ENCODE measurements around the gene RP9.
"Not testable (repeated sequence)": the region's sequence is repeated elsewhere in the genome, so short reads cannot be mapped to it uniquely, and the experiment has no call there.

The RP9 gene

DNA sequence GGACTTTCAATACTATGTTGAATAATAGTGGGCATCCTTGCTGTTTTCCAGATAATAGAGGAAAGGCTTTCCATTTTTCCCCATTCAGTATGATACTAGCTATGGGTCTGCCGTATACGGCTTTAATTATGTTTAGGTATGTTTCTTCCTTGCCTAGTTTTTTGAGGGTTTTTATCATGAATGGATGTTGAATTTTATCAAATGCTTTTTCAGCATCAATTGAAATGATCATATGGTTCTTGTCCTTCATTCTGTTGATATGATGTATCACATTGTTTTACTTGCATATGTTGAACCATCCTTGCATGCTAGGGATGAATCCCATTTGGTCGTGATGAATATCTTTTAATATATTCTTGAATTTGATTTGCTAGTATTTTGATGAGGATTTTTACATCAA, 9.2 kb upstream of the RP9 start:
- Mint-ChIP-seq H3K9me3 (peaks cover 8 to 11% of the 10 kb centered on the region in 2 donors), H3K27ac (no peak overlapping the region), H3K4me1 (no peaks in the 10 kb centered on the region), H3K27me3 (peaks cover 60% of the 10 kb centered on the region), H3K4me3 (no peak overlapping the region)
- DNase-seq: no peak
- no peak for ATAC-seq

DNA sequence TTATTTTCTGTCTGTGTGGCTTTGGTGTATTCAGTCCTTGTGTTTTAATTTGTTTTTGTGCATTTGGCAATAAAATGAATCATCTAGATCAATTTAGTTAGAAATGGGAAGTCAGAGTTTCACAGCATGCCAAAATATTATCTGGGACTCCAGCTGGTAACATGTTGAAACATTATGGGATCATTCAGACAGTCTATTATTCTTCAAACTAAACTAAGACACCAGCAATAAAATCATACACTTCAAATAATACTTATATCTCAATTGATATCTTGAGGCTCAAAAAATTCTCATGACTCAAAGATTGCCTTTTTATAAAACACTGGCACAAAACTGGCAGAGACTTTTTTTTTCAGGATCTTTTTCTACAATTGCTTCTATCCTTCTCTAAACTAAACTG, 5.8 kb upstream of the RP9 start:
- peaks cover 50% of the 10 kb centered on the region for H3K27me3 Mint-ChIP-seq
- H3K4me1 Mint-ChIP-seq: peaks cover 10% of the 10 kb centered on the region
- no peak overlapping the region for H3K4me3 Mint-ChIP-seq
- no peak overlapping the region for H3K27ac Mint-ChIP-seq
- H3K9me3 Mint-ChIP-seq: peaks cover 8 to 11% of the 10 kb centered on the region in 2 donors
- DNase-seq (no peak), ATAC-seq (no peak)

DNA sequence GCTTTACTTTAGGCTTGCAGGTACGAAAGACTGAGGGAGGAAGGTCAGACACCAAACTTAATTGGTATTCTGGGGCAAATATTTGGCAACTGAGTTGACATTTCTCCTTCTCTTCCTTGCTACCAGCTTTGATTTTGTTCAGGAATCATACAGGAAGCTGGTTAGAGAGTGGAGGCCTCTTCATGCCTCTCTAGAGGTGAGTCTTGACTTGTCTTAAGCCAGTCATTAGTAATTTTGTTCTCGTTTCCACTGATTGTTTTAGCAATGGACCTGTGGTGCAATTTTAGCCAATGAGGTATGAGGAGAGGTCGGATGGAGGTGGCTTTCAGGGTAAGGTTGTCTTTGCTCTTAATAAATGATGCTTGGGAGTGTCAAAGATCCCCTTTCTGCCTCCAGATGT, 2.4 kb upstream of the RP9 start:
- peaks cover 40% of the 10 kb centered on the region for H3K27me3 Mint-ChIP-seq
- H3K9me3 Mint-ChIP-seq: no peaks in the 10 kb centered on the region

DNA sequence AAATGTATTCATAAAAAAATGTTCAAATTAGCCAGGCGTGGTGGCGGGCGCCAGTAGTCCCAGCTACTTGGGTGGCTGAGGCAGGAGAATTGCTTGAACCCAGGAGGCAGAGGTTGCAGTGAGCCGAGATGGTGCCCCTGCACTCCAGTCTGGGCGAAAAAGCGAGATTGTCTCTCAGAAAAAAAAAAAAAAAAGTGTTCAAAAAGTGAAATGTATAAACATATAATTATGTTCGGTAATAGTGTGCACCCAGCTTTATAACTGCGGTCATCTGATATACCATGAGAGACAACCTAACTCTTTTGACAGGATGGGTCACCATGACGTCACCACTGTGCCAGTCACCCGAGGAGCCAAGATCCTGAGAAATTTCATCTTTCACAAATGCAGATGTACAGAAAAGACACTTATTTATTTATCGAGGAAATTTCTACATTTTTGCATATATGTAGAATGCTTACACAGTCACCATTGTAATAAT, 594 bp upstream of the RP9 start:
- Mint-ChIP-seq H3K27me3 (peaks cover 27% of the 10 kb centered on the region), H3K27ac (no peak overlapping the region), H3K9me3 (no peaks in the 10 kb centered on the region), H3K4me3 (peak overlapping the region; percentile 68 to 75), H3K4me1 (peaks cover 39% of the 10 kb centered on the region)
- ATAC-seq (no peak), DNase-seq (no peak)

More for the DNA sequence above, 2.4 kb upstream of the RP9 start:
- no peak for DNase-seq
- no peak for ATAC-seq
- Mint-ChIP-seq H3K27ac (no peak overlapping the region), H3K4me3 (no peak overlapping the region), H3K4me1 (peaks cover 29% of the 10 kb centered on the region)

- peak overlapping the region; percentile 82 to 97 for H3K4me3 Mint-ChIP-seq
- DNase-seq (peak; percentile 17 to 23), ATAC-seq (peak; percentile 19)
- H3K9me3 Mint-ChIP-seq: no peaks in the 10 kb centered on the region
- H3K27me3 Mint-ChIP-seq: peaks cover 18% of the 10 kb centered on the region
- peak overlapping the region; percentile 79 to 97 for H3K27ac Mint-ChIP-seq
- H3K4me1 Mint-ChIP-seq: peaks cover 39% of the 10 kb centered on the region
Observed at GRCh38 chr7:33108554-33109004, 625 bp downstream of the RP9 start.

DNA sequence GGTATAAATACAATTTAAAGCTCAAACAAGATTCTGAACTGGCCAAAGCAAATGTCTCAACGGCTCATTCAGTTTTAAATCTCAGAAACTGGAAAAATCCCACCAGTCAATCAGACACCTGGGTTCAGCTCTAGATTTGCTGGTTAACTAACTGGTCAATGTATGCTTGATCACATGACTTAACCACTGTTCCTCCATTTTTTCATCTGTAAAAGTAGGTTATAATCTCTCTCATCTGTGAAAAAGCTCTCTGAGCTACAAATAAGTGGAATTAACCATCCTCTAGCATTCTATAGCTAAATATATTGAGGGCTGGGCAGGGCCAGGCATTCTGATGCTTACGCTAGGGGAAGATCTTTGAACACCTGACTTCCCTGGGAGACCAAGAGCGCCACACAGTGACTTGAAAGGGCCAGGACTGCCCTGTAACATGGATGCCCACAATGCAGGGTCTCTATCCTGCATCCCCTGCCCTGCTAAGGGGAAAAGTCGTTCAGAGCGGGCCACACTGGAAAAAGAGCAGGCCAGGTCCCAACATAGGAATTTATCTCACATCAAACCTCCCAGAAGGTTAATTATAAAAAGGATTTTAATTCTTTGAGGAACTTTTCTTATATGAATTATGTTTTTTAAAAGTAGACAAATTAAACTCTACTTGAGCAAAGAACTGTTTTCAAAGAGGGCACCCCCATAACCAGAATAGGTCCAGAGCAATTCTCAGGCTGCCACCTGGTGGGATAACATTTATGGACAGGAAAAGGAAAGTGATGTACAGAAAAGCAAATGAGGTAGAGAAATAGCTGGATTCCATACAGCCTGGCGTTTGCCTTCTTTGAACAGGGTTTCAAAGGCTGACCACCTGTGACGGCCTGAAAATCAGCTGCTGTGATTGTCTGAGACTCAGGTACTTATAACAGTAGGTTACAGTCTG, 1.8 kb downstream of the RP9 start:
- ATAC-seq (peak; percentile 16), DNase-seq (peak; percentile 43 to 52)
- peaks cover 39% of the 10 kb centered on the region for H3K4me1 Mint-ChIP-seq
- H3K27me3 Mint-ChIP-seq: peaks cover 10% of the 10 kb centered on the region
- H3K27ac Mint-ChIP-seq: peak overlapping the region in 1 of 2 donors; percentile 46
- H3K9me3 Mint-ChIP-seq: no peaks in the 10 kb centered on the region
- peak overlapping the region; percentile 82 to 97 for H3K4me3 Mint-ChIP-seq

DNA sequence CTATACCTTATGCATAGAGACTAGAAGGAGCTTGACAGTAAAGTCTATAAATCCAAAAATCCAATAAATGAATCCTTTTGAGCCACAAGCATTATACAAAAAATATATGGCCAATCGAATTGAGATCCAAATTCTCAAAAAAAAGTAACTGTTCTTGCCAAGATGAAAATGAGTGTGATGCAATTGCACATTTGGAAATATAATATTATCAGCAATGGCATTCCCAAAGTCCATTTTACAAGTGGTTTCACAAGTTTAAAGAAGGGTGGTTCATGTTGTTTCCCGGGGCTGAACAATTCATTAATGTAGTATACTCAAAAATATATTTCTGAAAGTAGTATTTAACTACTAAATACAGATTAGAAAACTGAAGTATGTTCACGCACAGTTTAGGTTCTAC, 7.3 kb downstream of the RP9 start:
- Mint-ChIP-seq H3K4me3 (no peak overlapping the region), H3K27me3 (no peaks in the 10 kb centered on the region), H3K9me3 (no peaks in the 10 kb centered on the region), H3K27ac (no peak overlapping the region), H3K4me1 (peaks cover 14% of the 10 kb centered on the region)
- no peak for DNase-seq
- ATAC-seq: no peak

GRCh38 chr7:33100770-33101169, 8.4 kb downstream of the RP9 start:
- no peak for DNase-seq
- Mint-ChIP-seq H3K4me3 (no peak overlapping the region), H3K27me3 (no peaks in the 10 kb centered on the region), H3K4me1 (peaks cover 2% of the 10 kb centered on the region), H3K9me3 (no peaks in the 10 kb centered on the region), H3K27ac (no peak overlapping the region)
- ATAC-seq: no peak

DNA sequence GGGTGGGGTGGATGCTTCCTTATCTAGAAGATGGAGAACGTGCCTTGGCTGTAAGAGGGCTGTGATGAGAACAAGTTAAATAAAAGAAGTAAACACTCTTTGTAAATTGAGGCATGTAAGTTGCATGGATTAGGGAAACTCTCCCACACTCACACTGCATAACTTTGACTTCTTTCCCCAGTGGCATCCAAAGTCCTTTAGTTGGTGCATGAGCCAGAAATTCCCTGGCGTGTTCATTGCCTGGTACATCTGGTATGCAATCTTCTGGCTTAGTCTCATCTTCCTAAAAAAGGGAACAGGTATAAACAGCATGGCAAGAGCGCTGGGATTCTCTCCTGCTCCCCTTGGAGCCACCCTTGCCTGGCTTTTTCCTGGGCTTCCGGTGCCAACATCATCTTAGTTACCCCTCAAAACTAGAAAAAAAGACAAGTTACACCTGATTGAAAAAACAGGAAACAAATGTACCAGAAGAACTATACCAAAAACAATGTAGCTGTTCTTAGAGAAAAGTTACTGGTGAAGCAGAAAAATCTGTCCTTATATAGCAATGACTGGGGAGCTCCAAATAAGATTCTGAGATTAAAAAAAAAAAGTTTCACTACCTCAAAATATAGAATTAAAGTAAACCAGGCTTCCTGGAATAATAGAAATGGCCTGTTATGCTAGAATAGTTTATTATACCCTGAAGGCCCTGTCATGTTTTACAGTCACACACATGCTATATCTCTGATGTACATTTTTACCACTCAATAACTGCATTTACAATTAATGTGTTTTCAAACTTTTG, 9.9 kb downstream of the RP9 start:
- H3K9me3 Mint-ChIP-seq: no peaks in the 10 kb centered on the region
- DNase-seq: no peak
- H3K4me3 Mint-ChIP-seq: no peak overlapping the region
- no peaks in the 10 kb centered on the region for H3K27me3 Mint-ChIP-seq
- ATAC-seq: no peak
- H3K4me1 Mint-ChIP-seq: no peaks in the 10 kb centered on the region
- no peak overlapping the region for H3K27ac Mint-ChIP-seq

DNA sequence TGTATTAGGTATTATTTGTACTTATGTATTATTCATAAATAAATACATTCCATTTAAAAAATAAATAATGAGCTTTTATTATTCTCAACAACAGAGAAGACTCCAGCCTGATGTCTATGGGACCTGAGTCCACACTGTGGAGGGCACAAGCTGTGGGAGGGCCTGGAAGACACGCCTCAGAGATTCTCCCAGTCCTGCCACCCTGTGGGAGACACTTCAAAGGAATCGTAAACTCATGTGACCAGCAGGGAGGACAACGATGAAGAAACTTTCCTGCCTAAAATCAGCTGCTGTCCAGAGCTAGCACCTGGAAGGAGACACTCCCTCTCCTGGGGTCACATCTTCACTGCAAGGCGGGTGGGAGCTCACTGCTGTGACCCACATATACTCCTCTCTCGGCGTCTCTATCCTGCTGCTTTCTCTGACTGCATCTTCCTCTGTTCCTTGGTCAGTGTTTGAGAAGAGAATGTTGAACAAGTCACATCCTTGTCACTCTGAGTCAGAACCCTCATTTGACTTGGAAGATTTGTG, 14.4 kb downstream of the RP9 start:
- H3K27me3 Mint-ChIP-seq, H3K4me1 Mint-ChIP-seq, DNase-seq, H3K4me3 Mint-ChIP-seq, H3K27ac Mint-ChIP-seq, ATAC-seq, H3K9me3 Mint-ChIP-seq: not testable (repeated sequence)

DNA sequence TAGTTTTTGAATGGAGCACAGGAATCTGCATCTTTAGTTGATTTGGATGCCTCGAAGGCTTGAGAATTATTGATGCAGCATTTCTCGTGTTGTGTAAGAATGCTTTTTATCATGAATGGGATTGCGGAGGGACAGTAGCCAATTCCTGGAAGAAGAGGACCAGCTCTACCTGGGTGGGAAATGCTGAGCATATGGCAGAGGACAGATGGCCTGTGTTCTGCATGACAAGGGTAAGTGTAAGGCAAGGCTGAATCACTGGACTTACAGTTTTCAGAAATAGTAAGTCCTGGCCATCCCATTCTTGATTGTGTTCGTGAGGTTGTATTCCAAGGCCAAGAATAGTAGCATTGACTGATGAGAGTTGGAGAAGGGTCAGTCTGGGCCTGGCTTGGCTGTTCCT, 15.9 kb downstream of the RP9 start:
- Mint-ChIP-seq H3K4me3 (no peak overlapping the region), H3K27ac (no peak overlapping the region), H3K27me3 (no peaks in the 10 kb centered on the region), H3K4me1 (no peaks in the 10 kb centered on the region), H3K9me3 (no peaks in the 10 kb centered on the region)
- ATAC-seq (no peak), DNase-seq (no peak)

- Mint-ChIP-seq H3K27me3 (no peaks in the 10 kb centered on the region), H3K4me3 (no peak overlapping the region), H3K4me1 (no peaks in the 10 kb centered on the region), H3K9me3 (no peaks in the 10 kb centered on the region), H3K27ac (no peak overlapping the region)
- no peak for ATAC-seq
- DNase-seq: no peak
Observed at GRCh38 chr7:33091641-33092191, 17.5 kb downstream of the RP9 start.

DNA sequence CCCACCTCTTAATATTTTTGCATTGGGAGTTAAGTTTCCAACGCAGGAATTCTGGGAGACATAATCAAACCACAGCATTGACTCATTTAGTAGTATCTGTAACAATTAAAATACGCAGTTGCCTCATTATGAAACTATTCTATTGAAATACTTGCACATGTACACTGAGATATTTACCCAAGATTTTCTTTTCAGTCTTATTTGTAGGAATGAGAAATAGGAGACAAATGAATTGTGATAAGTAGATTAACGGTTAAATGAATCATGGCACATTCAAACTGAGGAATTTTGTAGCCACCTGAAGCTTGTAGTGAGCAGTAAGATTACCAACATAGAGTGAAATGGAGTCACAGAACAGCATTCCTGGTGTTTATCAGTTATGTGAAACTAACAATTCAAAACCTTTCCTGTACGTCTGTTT, 18.1 kb downstream of the RP9 start:
- H3K4me1 Mint-ChIP-seq: no peaks in the 10 kb centered on the region
- no peaks in the 10 kb centered on the region for H3K27me3 Mint-ChIP-seq
- no peaks in the 10 kb centered on the region for H3K9me3 Mint-ChIP-seq

DNA sequence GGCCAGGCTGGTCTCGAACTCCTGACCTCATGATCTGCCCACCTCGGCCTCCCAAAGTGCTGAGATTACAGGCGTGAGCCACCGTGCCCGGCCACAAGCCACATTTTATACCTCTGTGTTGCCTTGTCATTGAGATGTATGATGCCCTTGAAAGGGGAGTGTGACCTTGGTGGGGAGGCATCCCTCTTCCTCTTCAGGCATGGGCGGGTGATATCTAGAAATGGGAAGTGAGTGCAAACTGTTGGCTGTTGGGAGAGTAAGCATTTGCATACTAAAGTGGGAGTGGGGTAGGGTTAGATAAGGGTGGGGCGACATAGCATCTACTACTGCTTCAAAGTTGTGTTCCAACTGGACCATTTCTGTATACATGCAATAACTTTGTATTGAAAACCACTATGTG, 20.1 kb downstream of the RP9 start:
- Mint-ChIP-seq H3K4me1 (no peaks in the 10 kb centered on the region), H3K27ac (no peak overlapping the region), H3K9me3 (no peaks in the 10 kb centered on the region), H3K4me3 (no peak overlapping the region), H3K27me3 (no peaks in the 10 kb centered on the region)
- ATAC-seq: no peak
- DNase-seq: no peak

More for the DNA sequence above, 18.1 kb downstream of the RP9 start:
- no peak for DNase-seq
- ATAC-seq: no peak
- Mint-ChIP-seq H3K27ac (no peak overlapping the region), H3K4me3 (no peak overlapping the region)

GRCh38 chr7:33087858-33088257, 21.3 kb downstream of the RP9 start:
- Mint-ChIP-seq H3K27me3 (no peaks in the 10 kb centered on the region), H3K4me3 (no peak overlapping the region), H3K9me3 (no peaks in the 10 kb centered on the region), H3K4me1 (no peaks in the 10 kb centered on the region), H3K27ac (no peak overlapping the region)
- ATAC-seq (no peak), DNase-seq (no peak)

Measured in stimulated activated naive CD8-positive, alpha-beta T cell treated with anti-CD3 and anti-CD28 coated beads, Interleukin-15, amount 100 ng/mL, for 72 hours (primary cell).